GM18519 (cell line): Measurements from ENCODE around the gene TREM2.

ENCODE experiments used
- ATAC-seq: cut with Tn5 transposase; IDR thresholded peaks from one replicate; pipeline ENCODE4 v1.9.1; 2021; ENCODE audit warnings: mild to moderate bottlenecking, moderate library complexity; ENCODE audit not compliant: unreplicated experiment, low FRiP score

Gene TREM2

GRCh38 chr6:41184761-41185160 is 21.8 kb upstream of the TREM2 start:
- ATAC-seq, result no peak

- no peak for ATAC-seq
Observed at GRCh38 chr6:41182069-41183034, 19.4 kb upstream of the TREM2 start.

GRCh38 chr6:41181566-41181965 is 18.6 kb upstream of the TREM2 start:
- ATAC-seq, result no peak

GRCh38 chr6:41179163-41179562 is 16.2 kb upstream of the TREM2 start:
- ATAC-seq, result no peak

- ATAC-seq, result no peak
Observed at GRCh38 chr6:41177695-41178094, 14.8 kb upstream of the TREM2 start.

- no peak for ATAC-seq
Observed at GRCh38 chr6:41177287-41177686, 14.4 kb upstream of the TREM2 start.

- no peak for ATAC-seq
Observed at GRCh38 chr6:41176189-41176588, 13.3 kb upstream of the TREM2 start.

GRCh38 chr6:41175084-41175483 is 12.2 kb upstream of the TREM2 start:
- ATAC-seq, result no peak

- no peak for ATAC-seq
Observed at GRCh38 chr6:41174610-41175009, 11.7 kb upstream of the TREM2 start.

GRCh38 chr6:41171908-41172307 is 9.0 kb upstream of the TREM2 start:
- ATAC-seq, result no peak

GRCh38 chr6:41170547-41171160 is 7.7 kb upstream of the TREM2 start:
- no peak for ATAC-seq

GRCh38 chr6:41167173-41167963 is 4.5 kb upstream of the TREM2 start:
- ATAC-seq, result no peak

GRCh38 chr6:41164551-41165120 is 1.7 kb upstream of the TREM2 start:
- ATAC-seq, result no peak

GRCh38 chr6:41163419-41163717 is 452 bp upstream of the TREM2 start:
- ATAC-seq, result no peak

- no peak for ATAC-seq
Observed at GRCh38 chr6:41161851-41162552, 914 bp downstream of the TREM2 start.

- ATAC-seq, result no peak
Observed at GRCh38 chr6:41161380-41161779, 1.5 kb downstream of the TREM2 start.

- ATAC-seq, result no peak
Observed at GRCh38 chr6:41160933-41161332, 2.0 kb downstream of the TREM2 start.

GRCh38 chr6:41159415-41160082 is 3.4 kb downstream of the TREM2 start:
- ATAC-seq, result no peak

GRCh38 chr6:41157323-41157722 is 5.6 kb downstream of the TREM2 start:
- ATAC-seq, result no peak

GRCh38 chr6:41156771-41157170 is 6.1 kb downstream of the TREM2 start:
- no peak for ATAC-seq
